Lower leg skin (tissue), 3 donors: ENCODE measurements around the gene GH2.
"Not testable (repeated sequence)": the region's sequence is repeated elsewhere in the genome, so short reads cannot be mapped to it uniquely, and the experiment has no call there.

Experiments used
- POLR2A ChIP-seq, 2 donors: fragments of 450-650 bp; IDR thresholded peaks; one replicate each; pipeline ENCODE4 v1.6.1; 2016 to 2017; ENCODE audit warnings: antibody characterized with exemption in 2 of 2, mild to moderate bottlenecking in 1 of 2, moderate library complexity in 1 of 2
- TF ChIP-seq, protein P1 (sequence below), 3 donors: fragments of 450-650 bp; IDR thresholded peaks; one replicate each; pipeline ENCODE4 v1.5.1; 2016; ENCODE audit warnings: antibody characterized with exemption in 3 of 3, mild to moderate bottlenecking in 3 of 3, moderate library complexity in 2 of 3

DNA sequence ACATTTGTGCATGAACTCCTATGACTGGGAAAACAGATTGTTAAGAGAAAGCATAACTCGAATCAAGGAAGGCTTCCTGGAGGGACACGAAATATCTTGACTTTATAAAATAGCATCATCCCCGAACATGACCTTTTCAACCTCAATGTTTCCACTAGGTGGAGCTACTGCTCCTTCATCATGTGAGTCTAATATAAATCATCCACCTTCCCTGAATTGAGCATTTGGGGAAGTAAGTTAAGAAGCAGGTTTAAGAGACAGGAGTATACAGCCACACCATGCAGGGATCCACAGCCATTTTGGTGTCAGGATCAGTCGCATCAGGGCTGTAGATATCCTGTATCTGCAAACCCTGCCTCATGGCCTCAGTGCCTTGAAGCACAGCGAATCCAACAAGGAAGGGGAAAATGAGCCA lies 22.1 kb upstream of the GH2 start:
- TF ChIP-seq POLR2A (IDR thresholded peaks at IDR 0.05): not testable (repeated sequence)
- TF ChIP-seq, protein P1, sequence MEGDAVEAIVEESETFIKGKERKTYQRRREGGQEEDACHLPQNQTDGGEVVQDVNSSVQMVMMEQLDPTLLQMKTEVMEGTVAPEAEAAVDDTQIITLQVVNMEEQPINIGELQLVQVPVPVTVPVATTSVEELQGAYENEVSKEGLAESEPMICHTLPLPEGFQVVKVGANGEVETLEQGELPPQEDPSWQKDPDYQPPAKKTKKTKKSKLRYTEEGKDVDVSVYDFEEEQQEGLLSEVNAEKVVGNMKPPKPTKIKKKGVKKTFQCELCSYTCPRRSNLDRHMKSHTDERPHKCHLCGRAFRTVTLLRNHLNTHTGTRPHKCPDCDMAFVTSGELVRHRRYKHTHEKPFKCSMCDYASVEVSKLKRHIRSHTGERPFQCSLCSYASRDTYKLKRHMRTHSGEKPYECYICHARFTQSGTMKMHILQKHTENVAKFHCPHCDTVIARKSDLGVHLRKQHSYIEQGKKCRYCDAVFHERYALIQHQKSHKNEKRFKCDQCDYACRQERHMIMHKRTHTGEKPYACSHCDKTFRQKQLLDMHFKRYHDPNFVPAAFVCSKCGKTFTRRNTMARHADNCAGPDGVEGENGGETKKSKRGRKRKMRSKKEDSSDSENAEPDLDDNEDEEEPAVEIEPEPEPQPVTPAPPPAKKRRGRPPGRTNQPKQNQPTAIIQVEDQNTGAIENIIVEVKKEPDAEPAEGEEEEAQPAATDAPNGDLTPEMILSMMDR (IDR thresholded peaks at IDR 0.05): not testable (repeated sequence)
